ENCODE measurements around the gene PCGF3. TPM values are rescaled to one million over a fixed set of nuclear protein-coding genes. Genes with fewer than 3 reads are reported as not detected.
"Not testable (repeated sequence)": the region's sequence is repeated elsewhere in the genome, so short reads cannot be mapped to it uniquely, and the experiment has no call there.

Gene PCGF3
- total RNA-seq, 4 donors from 2014 or later, result 31.7 to 35.3 (median 34.7) TPM

GRCh38 chr4:729336-730315, 24.0 kb downstream of the PCGF3 start:
- 80% methylated on average over 13 of the region's 20 CpGs for WGBS
- no peak for TF ChIP-seq CTCF (IDR thresholded peaks at IDR 0.05)
- no peak for TF ChIP-seq POLR2AphosphoS5 (IDR thresholded peaks at IDR 0.05)
- no peak for TF ChIP-seq EP300 (IDR thresholded peaks at IDR 0.05)
- TF ChIP-seq POLR2A (IDR thresholded peaks at IDR 0.05; ENCODE audit: low read depth), result no peak
- no peak overlapping the region for H3K4me3 ChIP-seq
- no peaks in the 10 kb centered on the region for H3K27me3 ChIP-seq
- intact Hi-C loops (cut with DNase I), result no loop called here
- DNase-seq (ENCODE audit: extremely low spot score), result no peak
- H3K4me1 ChIP-seq, result peaks cover 0 to 21% (median 15%) of the 10 kb centered on the region in 4 donors
- peaks cover 29 to 43% (median 38%) of the 10 kb centered on the region in 4 donors for H3K36me3 ChIP-seq
- H3K27ac ChIP-seq (replicated peaks in 1 of 4), result no peak overlapping the region
- H3K9me3 ChIP-seq, result no peaks in the 10 kb centered on the region

DNA sequence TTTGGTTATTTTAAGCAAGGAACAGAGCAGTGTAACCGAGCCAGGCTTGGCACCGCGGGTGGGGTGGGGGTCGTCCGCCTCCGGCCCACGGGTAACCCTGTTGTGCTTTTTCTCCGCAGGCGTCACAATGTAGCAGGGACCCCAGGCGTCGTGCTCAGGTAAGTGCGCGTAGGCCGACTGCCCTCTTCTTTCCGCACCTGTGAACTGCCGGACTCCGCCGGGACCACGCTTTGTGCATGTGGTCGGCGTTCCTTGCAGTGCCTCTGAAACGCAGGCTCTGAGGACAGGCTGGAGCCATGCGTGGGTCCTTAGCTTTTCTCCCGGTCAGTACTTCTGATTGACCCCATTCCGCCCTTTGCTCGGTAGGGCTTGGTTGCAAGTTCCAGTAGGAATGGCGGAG, 24.9 kb downstream of the PCGF3 start:
- WGBS, result 96% methylated on average over 26 of the region's 27 CpGs
- intact Hi-C loops (cut with DNase I), result no loop called here
- DNase-seq (ENCODE audit: extremely low spot score), result no peak
- H3K36me3 ChIP-seq, result peaks cover 38 to 52% (median 47%) of the 10 kb centered on the region in 4 donors
- H3K27me3 ChIP-seq, result no peaks in the 10 kb centered on the region
- no peak overlapping the region for H3K27ac ChIP-seq (replicated peaks in 1 of 4)
- H3K9me3 ChIP-seq, result no peaks in the 10 kb centered on the region
- H3K4me3 ChIP-seq, result no peak overlapping the region
- TF ChIP-seq CTCF (IDR thresholded peaks at IDR 0.05) (no peak), EP300 (IDR thresholded peaks at IDR 0.05) (no peak), POLR2AphosphoS5 (IDR thresholded peaks at IDR 0.05) (no peak), POLR2A (IDR thresholded peaks at IDR 0.05; ENCODE audit: low read depth) (no peak)
- H3K4me1 ChIP-seq, result peaks cover 0 to 21% (median 14%) of the 10 kb centered on the region in 4 donors

DNA sequence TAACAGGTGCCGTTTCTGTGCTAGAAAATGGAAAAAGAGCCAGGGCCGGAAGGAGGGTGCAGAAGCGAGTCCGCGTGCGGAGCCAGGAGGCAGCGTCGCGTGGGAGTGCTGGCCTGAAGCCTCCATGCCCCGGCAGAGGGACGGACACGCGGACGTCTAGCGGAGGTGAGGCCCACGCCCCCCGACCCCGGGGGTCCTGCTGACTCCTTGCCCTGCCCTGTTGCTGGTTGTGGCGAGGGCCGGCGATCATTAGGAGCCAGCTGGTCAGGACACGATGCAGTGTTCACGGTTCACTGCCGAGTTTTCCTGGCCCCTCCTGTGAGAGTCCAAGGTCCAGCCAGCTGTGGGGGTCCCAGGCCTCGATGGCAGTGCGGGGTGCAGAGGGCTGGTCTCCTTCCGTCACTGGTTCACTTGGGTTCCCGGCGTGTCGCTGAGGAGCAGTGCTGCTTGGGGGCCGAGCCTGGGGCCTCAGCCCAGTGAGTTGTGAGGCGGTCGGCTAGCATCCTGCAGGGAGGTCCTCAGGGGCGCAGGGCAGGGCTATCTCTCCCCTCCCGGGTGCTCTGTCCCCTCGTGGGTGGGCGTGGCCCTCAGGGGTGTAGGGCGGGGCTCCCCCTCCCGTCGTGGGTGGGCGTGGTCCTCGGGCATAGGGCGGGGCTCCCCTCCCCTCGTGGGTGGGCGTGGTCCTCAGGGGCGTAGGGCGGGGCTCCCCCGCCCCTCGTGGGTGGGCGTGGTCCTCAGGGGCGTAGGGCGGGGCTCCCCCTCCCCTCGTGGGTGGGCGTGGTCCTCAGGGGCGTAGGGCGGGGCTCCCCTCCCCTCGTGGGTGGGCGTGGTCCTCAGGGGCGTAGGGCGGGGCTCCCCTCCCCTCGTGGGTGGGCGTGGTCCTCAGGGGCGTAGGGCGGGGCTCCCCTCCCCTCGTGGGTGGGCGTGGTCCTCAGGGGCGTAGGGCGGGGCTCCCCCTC, 25.6 kb downstream of the PCGF3 start:
- H3K27ac ChIP-seq (replicated peaks in 1 of 4); intact Hi-C loops (cut with DNase I); H3K4me3 ChIP-seq; DNase-seq (ENCODE audit: extremely low spot score); H3K27me3 ChIP-seq; H3K9me3 ChIP-seq: not testable (repeated sequence)
- Histone ChIP-seq H3K36me3 (peaks cover 41 to 59% (median 54%) of the 10 kb centered on the region in 4 donors), H3K4me1 (peaks cover 0 to 14% (median 8%) of the 10 kb centered on the region in 4 donors)
- WGBS, result 95% methylated on average over 32 of the region's 68 CpGs

GRCh38 chr4:731954-732353, 26.3 kb downstream of the PCGF3 start:
- DNase-seq (ENCODE audit: extremely low spot score); H3K4me3 ChIP-seq; H3K27me3 ChIP-seq; H3K27ac ChIP-seq (replicated peaks in 1 of 4); H3K4me1 ChIP-seq; intact Hi-C loops (cut with DNase I); H3K9me3 ChIP-seq: not testable (repeated sequence)
- 84% methylated on average over 5 of the region's 27 CpGs for WGBS
- H3K36me3 ChIP-seq, result peaks cover 41 to 65% (median 60%) of the 10 kb centered on the region in 4 donors

DNA sequence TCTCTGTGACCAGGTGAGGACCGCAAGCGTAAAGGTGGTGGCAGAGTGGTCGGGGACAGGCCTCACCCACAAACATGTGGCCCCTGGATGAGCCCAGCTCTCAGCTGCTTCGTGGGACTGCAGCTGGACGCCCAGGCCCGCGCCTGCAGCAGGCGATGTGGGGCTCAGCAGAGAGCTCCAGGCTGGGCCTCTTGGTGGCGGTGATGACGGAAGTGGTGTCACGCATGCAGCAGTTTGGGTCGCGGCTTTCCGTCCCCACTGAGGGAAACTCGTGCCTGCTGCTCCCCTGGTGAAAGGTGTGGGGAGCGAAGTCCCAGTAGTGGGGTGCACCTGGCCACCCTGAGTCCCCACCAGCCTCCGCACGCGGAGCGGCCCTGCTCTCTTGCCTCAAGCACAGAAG, 26.9 kb downstream of the PCGF3 start:
- H3K4me1 ChIP-seq, result peaks cover 0 to 1% (median 0%) of the 10 kb centered on the region in 4 donors
- intact Hi-C loops (cut with DNase I), result no loop called here
- no peak overlapping the region for H3K27ac ChIP-seq (replicated peaks in 1 of 4)
- no peak for TF ChIP-seq POLR2A (IDR thresholded peaks at IDR 0.05; ENCODE audit: low read depth)
- TF ChIP-seq EP300 (IDR thresholded peaks at IDR 0.05), result no peak
- no peak for TF ChIP-seq CTCF (IDR thresholded peaks at IDR 0.05)
- no peak for TF ChIP-seq POLR2AphosphoS5 (IDR thresholded peaks at IDR 0.05)
- H3K4me3 ChIP-seq, result no peak overlapping the region
- WGBS, result 100% methylated on average over 4 of the region's 20 CpGs
- DNase-seq (ENCODE audit: extremely low spot score), result no peak
- H3K9me3 ChIP-seq, result no peaks in the 10 kb centered on the region
- H3K27me3 ChIP-seq, result no peaks in the 10 kb centered on the region
- H3K36me3 ChIP-seq, result peaks cover 41 to 70% (median 65%) of the 10 kb centered on the region in 4 donors

All from esophagus muscularis mucosa (tissue), 4 donors.